ENCODE data around the gene HPF1.
A peak's percentile ranks its signal among the peaks of the same experiment; 100 is the strongest.
"Not testable (repeated sequence)": the region's sequence is repeated elsewhere in the genome, so short reads cannot be mapped to it uniquely, and the experiment has no call there.

The HPF1 gene

GRCh38 chr4:169741569-169741968, 16.2 kb downstream of the HPF1 start:
- TF ChIP-seq CTCF (IDR thresholded peaks at IDR 0.05), result no peak
- TF ChIP-seq ZFX (IDR thresholded peaks at IDR 0.05; ENCODE audit: borderline replicate concordance), result no peak
- no peak overlapping the region for H3K27ac ChIP-seq

GRCh38 chr4:169738604-169739003, 19.1 kb downstream of the HPF1 start:
- not testable (repeated sequence) for H3K27ac ChIP-seq

GRCh38 chr4:169730564-169730963, 27.2 kb downstream of the HPF1 start:
- no peak overlapping the region for H3K27ac ChIP-seq
- TF ChIP-seq CTCF (IDR thresholded peaks at IDR 0.05) (no peak), ZFX (IDR thresholded peaks at IDR 0.05; ENCODE audit: borderline replicate concordance) (no peak)

- no peak for TF ChIP-seq ZFX (IDR thresholded peaks at IDR 0.05; ENCODE audit: borderline replicate concordance)
- TF ChIP-seq CTCF (IDR thresholded peaks at IDR 0.05), result no peak
- no peak overlapping the region for H3K27ac ChIP-seq
Observed at GRCh38 chr4:169727616-169728015, 30.1 kb downstream of the HPF1 start.

- H3K27ac ChIP-seq, result no peak overlapping the region
- TF ChIP-seq CTCF (IDR thresholded peaks at IDR 0.05) (no peak), ZFX (IDR thresholded peaks at IDR 0.05; ENCODE audit: borderline replicate concordance) (no peak)
Observed at GRCh38 chr4:169724260-169724659, 33.5 kb downstream of the HPF1 start.

- TF ChIP-seq ZFX (IDR thresholded peaks at IDR 0.05; ENCODE audit: borderline replicate concordance) (no peak), CTCF (IDR thresholded peaks at IDR 0.05) (peak; percentile 15; the same call in 1 of the 2 replicates)
- H3K27ac ChIP-seq, result no peak overlapping the region
Observed at GRCh38 chr4:169723207-169723965, 34.4 kb downstream of the HPF1 start.

GRCh38 chr4:169720529-169720928, 37.2 kb downstream of the HPF1 start:
- no peak for TF ChIP-seq ZFX (IDR thresholded peaks at IDR 0.05; ENCODE audit: borderline replicate concordance)
- no peak for TF ChIP-seq CTCF (IDR thresholded peaks at IDR 0.05)
- H3K27ac ChIP-seq, result no peak overlapping the region

- TF ChIP-seq ZFX (IDR thresholded peaks at IDR 0.05; ENCODE audit: borderline replicate concordance) (no peak), CTCF (IDR thresholded peaks at IDR 0.05) (no peak)
- no peak overlapping the region for H3K27ac ChIP-seq
Observed at GRCh38 chr4:169716677-169717076, 41.1 kb downstream of the HPF1 start.
